IMR-90 (cell line): ENCODE results near the gene OR6J1.

Source experiments
- BHLHE40 ChIP-seq: fragments of 150-350 bp; IDR thresholded peaks from 2 replicates; pipeline ENCODE4 v1.6.1; 2016; ENCODE audit warnings: mild to moderate bottlenecking, low read depth, low read length
- CEBPB ChIP-seq: IDR thresholded peaks from 2 replicates; pipeline ENCODE4 v1.6.1; 2012; ENCODE audit warnings: low read depth, low read length, improper control_type of control experiment
- FOS ChIP-seq: fragments of 150-350 bp; IDR thresholded peaks from 2 replicates; pipeline ENCODE4 v1.6.1; 2016; ENCODE audit warnings: low read depth, low read length
- MAFK ChIP-seq: IDR thresholded peaks from 2 replicates; pipeline ENCODE4 v1.6.1; 2012; ENCODE audit warnings: low read depth, low read length, improper control_type of control experiment
- MAZ ChIP-seq: IDR thresholded peaks from 2 replicates; pipeline ENCODE4 v1.6.1; 2012; ENCODE audit warnings: low read depth, mild to moderate bottlenecking, low read length, improper control_type of control experiment, moderate library complexity, borderline replicate concordance
- MXI1 ChIP-seq: IDR thresholded peaks from 2 replicates; pipeline ENCODE4 v1.6.1; 2012; ENCODE audit warnings: low read depth, mild to moderate bottlenecking, low read length, moderate library complexity, borderline replicate concordance
- POLR2A ChIP-seq: IDR thresholded peaks from 2 replicates; pipeline ENCODE4 v1.6.1; 2012; ENCODE audit warnings: mild to moderate bottlenecking, low read depth, low read length
- RAD21 ChIP-seq: IDR thresholded peaks from 2 replicates; pipeline ENCODE4 v1.6.1; 2012; ENCODE audit warnings: low read length, improper control_type of control experiment
- RCOR1 ChIP-seq: IDR thresholded peaks from 2 replicates; pipeline ENCODE4 v1.6.1; 2012; ENCODE audit warnings: mild to moderate bottlenecking, low read length, improper control_type of control experiment; ENCODE audit not compliant: insufficient replicate concordance
- RFX5 ChIP-seq: IDR thresholded peaks from 2 replicates; pipeline ENCODE4 v1.8.0; 2012; ENCODE audit warnings: low read depth, mild to moderate bottlenecking, low read length, moderate library complexity
- SMC3 ChIP-seq: fragments of 150-350 bp; IDR thresholded peaks from 2 replicates; pipeline ENCODE4 v1.6.1; 2016; ENCODE audit warnings: low read depth, mild to moderate bottlenecking, antibody characterized with exemption, low read length, moderate library complexity
- USF2 ChIP-seq: fragments of 150-350 bp; IDR thresholded peaks from 2 replicates; pipeline ENCODE4 v1.6.1; 2017; ENCODE audit warnings: mild to moderate bottlenecking, antibody characterized with exemption, low read length, low read depth
- TF ChIP-seq, protein P1 (sequence below): conservative IDR thresholded peaks from 2 replicates; pipeline ENCODE4 v1.5.1; 2012; ENCODE audit warnings: mild to moderate bottlenecking, low read depth, low read length, improper control_type of control experiment
- TF ChIP-seq, protein P2 (sequence below): fragments of 150-350 bp; IDR thresholded peaks from 2 replicates; pipeline ENCODE4 v1.6.1; 2016; ENCODE audit warnings: low read depth, mild to moderate bottlenecking, low read length, moderate library complexity, borderline replicate concordance

GRCh38 chr14:22666203-22666893 is 22.2 kb upstream of the OR6J1 start:
- TF ChIP-seq, protein P1, sequence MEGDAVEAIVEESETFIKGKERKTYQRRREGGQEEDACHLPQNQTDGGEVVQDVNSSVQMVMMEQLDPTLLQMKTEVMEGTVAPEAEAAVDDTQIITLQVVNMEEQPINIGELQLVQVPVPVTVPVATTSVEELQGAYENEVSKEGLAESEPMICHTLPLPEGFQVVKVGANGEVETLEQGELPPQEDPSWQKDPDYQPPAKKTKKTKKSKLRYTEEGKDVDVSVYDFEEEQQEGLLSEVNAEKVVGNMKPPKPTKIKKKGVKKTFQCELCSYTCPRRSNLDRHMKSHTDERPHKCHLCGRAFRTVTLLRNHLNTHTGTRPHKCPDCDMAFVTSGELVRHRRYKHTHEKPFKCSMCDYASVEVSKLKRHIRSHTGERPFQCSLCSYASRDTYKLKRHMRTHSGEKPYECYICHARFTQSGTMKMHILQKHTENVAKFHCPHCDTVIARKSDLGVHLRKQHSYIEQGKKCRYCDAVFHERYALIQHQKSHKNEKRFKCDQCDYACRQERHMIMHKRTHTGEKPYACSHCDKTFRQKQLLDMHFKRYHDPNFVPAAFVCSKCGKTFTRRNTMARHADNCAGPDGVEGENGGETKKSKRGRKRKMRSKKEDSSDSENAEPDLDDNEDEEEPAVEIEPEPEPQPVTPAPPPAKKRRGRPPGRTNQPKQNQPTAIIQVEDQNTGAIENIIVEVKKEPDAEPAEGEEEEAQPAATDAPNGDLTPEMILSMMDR = no peak
- no peak for TF ChIP-seq FOS
- no peak for TF ChIP-seq POLR2A
- no peak for TF ChIP-seq SMC3
- no peak for TF ChIP-seq MXI1
- no peak for TF ChIP-seq RAD21
- no peak for TF ChIP-seq USF2
- TF ChIP-seq MAFK = no peak
- TF ChIP-seq, protein P2, sequence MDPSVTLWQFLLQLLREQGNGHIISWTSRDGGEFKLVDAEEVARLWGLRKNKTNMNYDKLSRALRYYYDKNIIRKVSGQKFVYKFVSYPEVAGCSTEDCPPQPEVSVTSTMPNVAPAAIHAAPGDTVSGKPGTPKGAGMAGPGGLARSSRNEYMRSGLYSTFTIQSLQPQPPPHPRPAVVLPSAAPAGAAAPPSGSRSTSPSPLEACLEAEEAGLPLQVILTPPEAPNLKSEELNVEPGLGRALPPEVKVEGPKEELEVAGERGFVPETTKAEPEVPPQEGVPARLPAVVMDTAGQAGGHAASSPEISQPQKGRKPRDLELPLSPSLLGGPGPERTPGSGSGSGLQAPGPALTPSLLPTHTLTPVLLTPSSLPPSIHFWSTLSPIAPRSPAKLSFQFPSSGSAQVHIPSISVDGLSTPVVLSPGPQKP = no peak
- TF ChIP-seq RFX5 = no peak
- TF ChIP-seq RCOR1 = no peak
- TF ChIP-seq MAZ = no peak
- TF ChIP-seq BHLHE40 = no peak
- no peak for TF ChIP-seq CEBPB
